Measurements from ENCODE around the gene LDB2.

Gene LDB2

DNA sequence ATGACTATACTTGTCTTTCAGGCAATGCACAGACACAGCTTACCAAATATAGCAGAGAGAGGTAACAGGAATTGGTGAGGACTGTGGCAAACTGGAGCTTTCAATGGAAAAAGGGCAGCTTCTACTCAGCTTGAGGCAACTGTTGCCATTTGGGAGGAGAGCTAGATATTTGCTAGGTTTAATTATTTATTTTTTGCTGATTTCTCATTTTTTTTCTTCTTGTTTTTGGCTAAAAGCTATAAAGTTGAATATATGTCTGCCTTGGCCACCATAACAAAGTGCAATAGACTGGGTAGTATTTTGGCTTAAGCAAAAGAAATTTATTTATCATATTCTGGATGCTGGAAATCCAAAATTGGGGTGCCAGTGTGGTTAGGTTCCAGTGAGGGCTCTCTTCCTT lies 93.9 kb downstream of the LDB2 start:
- in situ Hi-C loops (cut with MboI; ENCODE audit: low pct_unique_long_range_greater_than_20kb, low sequenced_read_pairs, unreplicated experiment), result no loop called here
- no peak for DNase-seq (ENCODE audit: low spot score)
- TF ChIP-seq, protein P1, sequence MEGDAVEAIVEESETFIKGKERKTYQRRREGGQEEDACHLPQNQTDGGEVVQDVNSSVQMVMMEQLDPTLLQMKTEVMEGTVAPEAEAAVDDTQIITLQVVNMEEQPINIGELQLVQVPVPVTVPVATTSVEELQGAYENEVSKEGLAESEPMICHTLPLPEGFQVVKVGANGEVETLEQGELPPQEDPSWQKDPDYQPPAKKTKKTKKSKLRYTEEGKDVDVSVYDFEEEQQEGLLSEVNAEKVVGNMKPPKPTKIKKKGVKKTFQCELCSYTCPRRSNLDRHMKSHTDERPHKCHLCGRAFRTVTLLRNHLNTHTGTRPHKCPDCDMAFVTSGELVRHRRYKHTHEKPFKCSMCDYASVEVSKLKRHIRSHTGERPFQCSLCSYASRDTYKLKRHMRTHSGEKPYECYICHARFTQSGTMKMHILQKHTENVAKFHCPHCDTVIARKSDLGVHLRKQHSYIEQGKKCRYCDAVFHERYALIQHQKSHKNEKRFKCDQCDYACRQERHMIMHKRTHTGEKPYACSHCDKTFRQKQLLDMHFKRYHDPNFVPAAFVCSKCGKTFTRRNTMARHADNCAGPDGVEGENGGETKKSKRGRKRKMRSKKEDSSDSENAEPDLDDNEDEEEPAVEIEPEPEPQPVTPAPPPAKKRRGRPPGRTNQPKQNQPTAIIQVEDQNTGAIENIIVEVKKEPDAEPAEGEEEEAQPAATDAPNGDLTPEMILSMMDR (IDR thresholded peaks at IDR 0.05; ENCODE audit: extremely low read depth, insufficient read depth, missing control alignments), result no peak

DNA sequence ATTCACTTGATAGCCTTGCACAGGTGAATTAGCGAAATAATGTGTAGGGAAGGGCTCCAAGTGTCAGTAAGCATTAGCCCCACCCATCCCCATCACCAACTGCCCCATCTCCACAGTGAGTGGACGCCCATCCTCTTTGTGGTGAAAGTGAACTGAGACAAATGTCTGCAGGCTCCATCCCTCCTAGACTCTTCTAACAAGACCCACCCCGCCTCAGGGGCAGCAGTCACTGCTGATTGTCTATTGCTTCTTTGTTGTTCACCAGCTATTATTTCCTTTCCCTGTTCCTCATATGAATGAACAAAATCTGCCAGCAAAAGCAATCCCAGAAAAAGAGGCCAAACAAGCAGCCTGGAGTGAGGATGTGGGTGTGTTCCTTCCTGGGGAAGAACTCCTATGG lies 96.4 kb downstream of the LDB2 start:
- TF ChIP-seq, protein P1 (IDR thresholded peaks at IDR 0.05; ENCODE audit: extremely low read depth, insufficient read depth, missing control alignments), result no peak
- in situ Hi-C loops (cut with MboI; ENCODE audit: low pct_unique_long_range_greater_than_20kb, low sequenced_read_pairs, unreplicated experiment), result no loop called here
- no peak for DNase-seq (ENCODE audit: low spot score)

DNA sequence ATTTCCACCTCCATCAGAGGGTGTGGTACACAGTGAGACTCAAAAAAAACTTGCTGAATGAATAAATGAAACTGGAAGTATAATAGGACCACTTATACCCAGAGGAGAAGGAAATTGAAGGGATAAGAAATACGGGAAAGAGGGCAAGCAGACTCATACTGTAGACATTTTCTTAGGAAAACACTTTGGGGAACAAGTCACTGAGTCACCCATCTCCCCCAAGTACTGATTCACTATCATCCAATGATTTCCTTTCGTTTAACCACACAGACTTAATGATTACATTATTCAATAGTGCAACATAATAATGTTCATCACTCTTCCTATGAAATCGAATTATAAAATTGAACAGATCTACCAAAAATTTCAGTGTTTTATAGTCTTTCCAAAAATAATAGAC lies 97.1 kb downstream of the LDB2 start:
- in situ Hi-C loops (cut with MboI; ENCODE audit: low pct_unique_long_range_greater_than_20kb, low sequenced_read_pairs, unreplicated experiment), result no loop called here
- no peak for DNase-seq (ENCODE audit: low spot score)
- TF ChIP-seq, protein P1 (IDR thresholded peaks at IDR 0.05; ENCODE audit: extremely low read depth, insufficient read depth, missing control alignments), result no peak

DNA sequence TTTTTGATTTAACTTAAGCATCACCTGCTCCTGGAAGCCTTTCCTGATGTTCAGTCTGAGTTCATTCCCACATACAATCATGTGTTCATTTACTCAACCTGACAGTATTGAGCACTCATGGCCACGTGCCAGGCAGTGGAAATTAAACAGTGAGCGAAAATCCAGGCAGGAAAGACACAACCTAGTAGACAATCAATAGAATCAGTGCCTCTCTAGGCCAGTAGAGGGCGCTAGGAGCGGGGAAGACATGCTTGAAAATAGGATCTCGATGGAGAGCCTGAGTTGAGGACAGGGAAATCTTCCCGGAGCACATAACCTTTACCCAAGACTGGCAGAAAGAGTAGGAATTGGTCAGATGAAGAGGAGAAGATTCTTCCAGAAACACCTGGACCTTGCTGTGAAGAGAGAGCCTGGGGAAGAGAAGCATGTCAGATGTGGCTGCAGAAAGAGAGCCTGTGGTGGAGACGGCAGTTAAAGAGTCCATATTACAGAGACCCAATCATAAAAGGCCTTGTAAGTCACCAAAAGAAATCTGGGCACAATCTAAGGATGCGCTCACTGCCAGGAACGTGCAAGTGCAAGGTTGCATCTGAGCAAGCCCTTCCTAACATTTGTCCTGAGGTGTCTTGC lies 103.5 kb downstream of the LDB2 start:
- DNase-seq (ENCODE audit: low spot score), result peak; percentile 44
- in situ Hi-C loops (cut with MboI; ENCODE audit: low pct_unique_long_range_greater_than_20kb, low sequenced_read_pairs, unreplicated experiment), result no loop called here
- TF ChIP-seq, protein P1 (IDR thresholded peaks at IDR 0.05; ENCODE audit: extremely low read depth, insufficient read depth, missing control alignments), result peak; percentile 82

DNA sequence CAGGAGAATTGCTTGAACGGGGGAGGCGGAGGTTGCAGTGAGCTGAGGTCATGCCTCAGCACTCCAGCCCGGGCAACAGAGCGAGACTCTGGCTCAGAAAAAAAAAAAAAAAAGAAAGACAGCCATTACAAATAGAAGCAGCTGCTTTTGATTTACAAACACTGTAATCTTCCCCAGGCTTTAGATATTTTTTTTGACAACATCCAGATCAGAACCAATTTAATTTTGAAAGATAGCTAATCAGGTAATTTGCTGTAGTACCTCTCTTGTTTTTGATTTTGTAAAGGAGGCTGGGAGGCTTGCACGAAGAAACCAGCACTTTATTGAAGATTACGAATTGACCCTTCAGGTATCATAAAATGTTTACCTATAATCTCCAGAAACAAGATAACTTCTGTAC lies 107.0 kb downstream of the LDB2 start:
- TF ChIP-seq, protein P1 (IDR thresholded peaks at IDR 0.05; ENCODE audit: extremely low read depth, insufficient read depth, missing control alignments), result no peak
- no peak for DNase-seq (ENCODE audit: low spot score)
- in situ Hi-C loops (cut with MboI; ENCODE audit: low pct_unique_long_range_greater_than_20kb, low sequenced_read_pairs, unreplicated experiment), result no loop called here

DNA sequence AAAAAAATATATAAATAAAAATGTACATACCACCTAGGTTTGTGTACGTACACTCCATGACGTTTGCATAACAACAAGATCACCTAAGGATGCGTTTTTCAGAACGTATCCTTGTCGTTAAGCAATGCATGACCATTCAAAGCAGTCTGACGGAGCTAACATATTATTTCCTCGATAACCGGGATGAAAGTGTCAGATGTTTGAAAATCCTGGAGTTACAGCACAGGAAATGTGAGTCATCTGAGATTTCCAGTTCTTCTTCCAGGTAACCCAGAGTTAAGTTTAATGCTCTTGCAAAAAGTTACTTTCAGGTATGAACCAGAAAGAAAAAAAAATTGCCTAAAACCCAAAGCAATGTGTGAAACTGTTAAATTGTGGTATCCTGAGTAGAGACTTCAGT lies 107.9 kb downstream of the LDB2 start:
- TF ChIP-seq, protein P1 (IDR thresholded peaks at IDR 0.05; ENCODE audit: extremely low read depth, insufficient read depth, missing control alignments), result no peak
- no peak for DNase-seq (ENCODE audit: low spot score)
- in situ Hi-C loops (cut with MboI; ENCODE audit: low pct_unique_long_range_greater_than_20kb, low sequenced_read_pairs, unreplicated experiment), result no loop called here

Measured in GM13977 (cell line).